Upper lobe of left lung (tissue), 4 donors: Measurements from ENCODE around the gene UGT1A8.

Experiments used
- EP300 ChIP-seq, 4 donors: sonication (generic); formaldehyde crosslinking; IDR thresholded peaks; one replicate each; pipeline ENCODE4 v1.5.1; 2017; ENCODE audit warnings: antibody characterized with exemption in 4 of 4, control low read depth in 2 of 4
- POLR2AphosphoS5 ChIP-seq, 2 donors: sonication (generic); formaldehyde crosslinking; IDR thresholded peaks; one replicate each; pipeline ENCODE4 v1.5.1; 2017; ENCODE audit warnings: antibody characterized with exemption in 2 of 2

GRCh38 chr2:233680361-233681045 is 63.1 kb downstream of the UGT1A8 start:
- no peak for TF ChIP-seq EP300 (IDR thresholded peaks at IDR 0.05)
- no peak for TF ChIP-seq POLR2AphosphoS5 (IDR thresholded peaks at IDR 0.05)
